Parathyroid adenoma (tissue), 2 donors: Measurements from ENCODE around the gene ZNF609.

Source experiments
- H2AFZ ChIP-seq: fragments of 300-600 bp; sonication (generic); one replicate; pipeline ENCODE4 v1.7.0; 2017; ENCODE audit warnings: antibody characterized with exemption, mild to moderate bottlenecking
- H3K27ac ChIP-seq: fragments of 300-600 bp; sonication (generic); one replicate; pipeline ENCODE4 v1.7.0; 2017
- H3K27me3 ChIP-seq: fragments of 300-600 bp; sonication (generic); one replicate; pipeline ENCODE4 v1.7.0; 2017; ENCODE audit warnings: low read length; ENCODE audit not compliant: control insufficient read depth, insufficient read depth
- H3K36me3 ChIP-seq: fragments of 300-600 bp; sonication (generic); one replicate; pipeline ENCODE4 v1.7.0; 2017; ENCODE audit warnings: low read length; ENCODE audit not compliant: control insufficient read depth, insufficient read depth
- H3K4me1 ChIP-seq: fragments of 300-600 bp; sonication (generic); one replicate; pipeline ENCODE4 v1.7.0; 2017; ENCODE audit warnings: control low read depth
- H3K4me2 ChIP-seq: fragments of 300-600 bp; sonication (generic); one replicate; pipeline ENCODE4 v1.7.0; 2017; ENCODE audit warnings: low read length
- H3K4me3 ChIP-seq: fragments of 300-600 bp; sonication (generic); one replicate; pipeline ENCODE4 v1.7.0; 2017; ENCODE audit warnings: low read depth, low read length
- H3K79me2 ChIP-seq: fragments of 300-600 bp; sonication (generic); one replicate; pipeline ENCODE4 v1.7.0; 2017; ENCODE audit warnings: control low read depth
- H3K9ac ChIP-seq: fragments of 300-600 bp; sonication (generic); one replicate; pipeline ENCODE4 v1.7.0; 2017; ENCODE audit warnings: mild to moderate bottlenecking
- H3K9me3 ChIP-seq: fragments of 300-600 bp; sonication (generic); one replicate; pipeline ENCODE4 v1.7.0; 2017; ENCODE audit warnings: low read length; ENCODE audit not compliant: control insufficient read depth
- TF ChIP-seq, protein P1 (sequence below): fragments of 300-600 bp; sonication (generic); IDR thresholded peaks from one replicate; pipeline ENCODE4 v1.7.0; 2017; ENCODE audit warnings: antibody characterized with exemption, mild to moderate bottlenecking
- donor health status: primary hyperparathyroidism.

The ZNF609 gene

DNA sequence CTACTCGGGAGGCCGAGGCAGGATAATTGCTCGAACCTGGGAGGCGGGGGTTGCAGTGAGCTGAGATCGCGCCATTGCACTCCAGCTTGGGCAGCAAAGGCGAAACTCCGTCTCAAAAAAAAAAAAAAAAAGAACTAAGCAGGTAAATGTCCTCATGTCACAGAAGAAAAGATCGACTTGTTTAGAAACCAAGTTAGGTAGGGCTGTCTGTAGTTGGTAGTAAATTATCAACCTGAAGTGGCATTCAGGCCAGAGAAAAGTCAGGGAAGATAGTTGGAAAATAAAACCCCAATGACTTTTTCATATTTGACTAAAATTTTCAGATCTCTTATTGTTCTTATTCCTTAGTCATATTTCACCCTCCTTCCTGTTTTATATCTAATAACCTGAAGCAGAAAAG, 55.4 kb downstream of the ZNF609 start:
- Histone ChIP-seq H3K36me3 (no peaks in the 10 kb centered on the region), H2AFZ (no peak overlapping the region), H3K4me2 (no peak overlapping the region), H3K27ac (no peak overlapping the region), H3K9me3 (no peaks in the 10 kb centered on the region), H3K9ac (no peak overlapping the region), H3K4me1 (peaks cover 3% of the 10 kb centered on the region), H3K27me3 (no peaks in the 10 kb centered on the region), H3K4me3 (no peak overlapping the region), H3K79me2 (peaks cover 14% of the 10 kb centered on the region)
- TF ChIP-seq, protein P1, sequence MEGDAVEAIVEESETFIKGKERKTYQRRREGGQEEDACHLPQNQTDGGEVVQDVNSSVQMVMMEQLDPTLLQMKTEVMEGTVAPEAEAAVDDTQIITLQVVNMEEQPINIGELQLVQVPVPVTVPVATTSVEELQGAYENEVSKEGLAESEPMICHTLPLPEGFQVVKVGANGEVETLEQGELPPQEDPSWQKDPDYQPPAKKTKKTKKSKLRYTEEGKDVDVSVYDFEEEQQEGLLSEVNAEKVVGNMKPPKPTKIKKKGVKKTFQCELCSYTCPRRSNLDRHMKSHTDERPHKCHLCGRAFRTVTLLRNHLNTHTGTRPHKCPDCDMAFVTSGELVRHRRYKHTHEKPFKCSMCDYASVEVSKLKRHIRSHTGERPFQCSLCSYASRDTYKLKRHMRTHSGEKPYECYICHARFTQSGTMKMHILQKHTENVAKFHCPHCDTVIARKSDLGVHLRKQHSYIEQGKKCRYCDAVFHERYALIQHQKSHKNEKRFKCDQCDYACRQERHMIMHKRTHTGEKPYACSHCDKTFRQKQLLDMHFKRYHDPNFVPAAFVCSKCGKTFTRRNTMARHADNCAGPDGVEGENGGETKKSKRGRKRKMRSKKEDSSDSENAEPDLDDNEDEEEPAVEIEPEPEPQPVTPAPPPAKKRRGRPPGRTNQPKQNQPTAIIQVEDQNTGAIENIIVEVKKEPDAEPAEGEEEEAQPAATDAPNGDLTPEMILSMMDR, result no peak

DNA sequence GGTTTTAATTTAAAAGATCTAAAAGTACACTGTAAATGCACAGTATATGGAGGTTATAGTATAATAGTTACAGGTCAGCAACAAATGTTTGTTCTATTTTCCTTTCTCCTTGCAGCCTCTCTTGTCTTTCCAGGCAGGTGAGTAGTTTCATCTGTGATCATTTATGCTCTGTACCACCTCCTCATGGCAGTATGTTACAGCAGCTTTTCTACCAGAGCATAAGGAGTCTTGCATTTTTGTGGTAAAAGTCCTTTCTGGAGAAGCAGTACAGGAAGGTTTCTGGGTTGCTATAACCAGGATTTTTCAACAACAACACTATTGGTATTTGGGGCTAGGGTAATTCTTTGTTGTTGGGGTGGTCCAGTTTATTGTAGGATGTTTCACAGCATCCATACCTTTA, 59.5 kb downstream of the ZNF609 start:
- peaks cover 3% of the 10 kb centered on the region for H3K4me1 ChIP-seq
- H3K27ac ChIP-seq, result no peak overlapping the region
- no peaks in the 10 kb centered on the region for H3K9me3 ChIP-seq
- H3K79me2 ChIP-seq, result peaks cover 15% of the 10 kb centered on the region
- H3K4me2 ChIP-seq, result no peak overlapping the region
- H3K36me3 ChIP-seq, result no peaks in the 10 kb centered on the region
- no peak overlapping the region for H3K9ac ChIP-seq
- H2AFZ ChIP-seq, result no peak overlapping the region
- H3K27me3 ChIP-seq, result no peaks in the 10 kb centered on the region
- H3K4me3 ChIP-seq, result no peak overlapping the region
- TF ChIP-seq, protein P1, result no peak

- Histone ChIP-seq H3K4me3 (no peak overlapping the region), H3K9me3 (no peaks in the 10 kb centered on the region), H3K27ac (no peak overlapping the region)
These were observed 60.8 kb downstream of the ZNF609 start for GRCh38 chr15:64521201-64521600.

DNA sequence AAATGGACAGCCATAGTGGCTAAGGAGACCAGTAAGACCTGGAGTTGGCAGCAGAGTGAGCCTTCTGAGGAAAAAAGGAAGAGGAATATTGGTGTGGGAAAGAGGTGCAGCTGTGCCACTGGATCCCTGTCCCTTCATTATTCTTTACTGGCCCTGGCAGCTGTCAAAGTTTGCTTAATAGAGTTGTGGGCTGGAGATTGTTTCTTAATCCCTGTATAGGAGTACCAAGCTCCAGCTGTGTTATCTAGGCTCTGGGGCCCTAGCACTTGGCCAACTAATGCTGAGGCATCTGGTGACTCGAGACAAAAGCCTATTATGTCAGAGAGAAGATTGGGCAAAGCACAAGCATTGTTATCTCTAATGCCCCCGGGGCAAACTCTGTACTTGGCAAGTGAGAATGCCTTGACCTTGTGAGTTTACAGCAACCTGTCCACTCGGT, 61.4 kb downstream of the ZNF609 start:
- TF ChIP-seq, protein P1, result no peak
- Histone ChIP-seq H3K36me3 (no peaks in the 10 kb centered on the region), H3K4me3 (no peak overlapping the region), H2AFZ (no peak overlapping the region), H3K4me1 (no peaks in the 10 kb centered on the region), H3K27ac (no peak overlapping the region), H3K27me3 (no peaks in the 10 kb centered on the region), H3K79me2 (peaks cover 11% of the 10 kb centered on the region), H3K4me2 (no peak overlapping the region), H3K9me3 (no peaks in the 10 kb centered on the region), H3K9ac (no peak overlapping the region)

More at GRCh38 chr15:64521201-64521600, 60.8 kb downstream of the ZNF609 start:
- no peaks in the 10 kb centered on the region for H3K36me3 ChIP-seq
- H3K27me3 ChIP-seq, result no peaks in the 10 kb centered on the region
- no peak overlapping the region for H2AFZ ChIP-seq
- no peak overlapping the region for H3K9ac ChIP-seq
- H3K4me1 ChIP-seq, result no peaks in the 10 kb centered on the region
- peaks cover 11% of the 10 kb centered on the region for H3K79me2 ChIP-seq
- TF ChIP-seq, protein P1, result no peak
- H3K4me2 ChIP-seq, result no peak overlapping the region

DNA sequence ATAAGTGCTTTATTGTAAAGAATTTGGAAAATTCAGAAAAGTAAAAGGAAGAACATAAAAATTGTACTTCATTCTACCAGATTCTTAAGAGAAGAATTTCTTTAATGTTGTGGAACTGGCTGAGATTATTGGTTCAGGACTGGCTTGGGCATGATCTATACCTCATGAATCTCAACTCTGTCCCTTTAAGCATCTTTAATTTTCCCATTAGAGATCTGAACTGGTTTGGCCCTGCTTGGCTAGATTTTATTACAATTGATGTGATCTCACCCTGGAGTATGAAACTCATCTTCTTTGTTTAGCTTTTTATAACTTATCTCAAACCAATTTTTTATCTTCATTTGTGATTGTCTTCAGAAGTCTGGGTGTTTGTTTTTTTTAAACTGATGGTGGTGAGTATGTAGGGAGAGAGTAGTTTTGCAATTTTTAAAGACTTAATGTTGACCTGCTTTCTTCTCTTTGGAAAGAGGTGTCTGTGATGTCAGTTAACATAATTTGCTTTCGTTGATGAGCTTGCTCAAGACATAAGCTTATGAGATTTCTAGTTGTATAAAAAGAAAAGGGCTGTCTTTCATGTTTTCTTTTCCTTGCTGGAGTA, 61.9 kb downstream of the ZNF609 start:
- no peak overlapping the region for H3K27ac ChIP-seq
- peaks cover 9% of the 10 kb centered on the region for H3K79me2 ChIP-seq
- no peaks in the 10 kb centered on the region for H3K27me3 ChIP-seq
- H3K4me3 ChIP-seq, result no peak overlapping the region
- H3K36me3 ChIP-seq, result no peaks in the 10 kb centered on the region
- H3K9me3 ChIP-seq, result no peaks in the 10 kb centered on the region
- no peak overlapping the region for H3K4me2 ChIP-seq
- H3K9ac ChIP-seq, result no peak overlapping the region
- H3K4me1 ChIP-seq, result no peaks in the 10 kb centered on the region
- no peak overlapping the region for H2AFZ ChIP-seq
- TF ChIP-seq, protein P1, result no peak
